NCI-H345 treated with DMSO at 0.1 percent for 48 hours (cell line): Measurements from ENCODE around the gene SWSAP1.

Source experiments
- DNase-seq: peaks from one replicate; lab custom pipeline; 2025; ENCODE audit not compliant: unreplicated experiment; lab: John Stamatoyannopoulos, UW

Gene SWSAP1

DNA sequence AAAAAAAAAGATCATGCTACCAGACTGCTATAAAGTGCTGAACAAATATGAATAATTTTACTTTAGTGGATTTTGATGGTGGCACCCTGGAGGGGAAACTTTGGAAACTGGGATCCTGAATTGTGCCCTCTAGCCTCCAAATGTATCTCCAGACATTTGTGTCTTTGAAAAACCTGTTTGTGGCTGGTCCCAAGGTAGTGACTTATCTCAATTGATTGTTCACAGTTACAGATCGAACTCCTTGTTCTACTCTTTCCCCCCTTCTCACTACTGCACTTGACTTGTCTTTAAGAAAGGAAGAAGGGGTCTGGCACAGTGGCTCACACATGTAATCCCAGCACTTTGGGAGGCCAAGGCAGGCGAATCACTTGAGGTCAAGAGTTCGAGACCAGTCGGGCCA is 34.1 kb downstream of the SWSAP1 start:
- no peak for DNase-seq

DNA sequence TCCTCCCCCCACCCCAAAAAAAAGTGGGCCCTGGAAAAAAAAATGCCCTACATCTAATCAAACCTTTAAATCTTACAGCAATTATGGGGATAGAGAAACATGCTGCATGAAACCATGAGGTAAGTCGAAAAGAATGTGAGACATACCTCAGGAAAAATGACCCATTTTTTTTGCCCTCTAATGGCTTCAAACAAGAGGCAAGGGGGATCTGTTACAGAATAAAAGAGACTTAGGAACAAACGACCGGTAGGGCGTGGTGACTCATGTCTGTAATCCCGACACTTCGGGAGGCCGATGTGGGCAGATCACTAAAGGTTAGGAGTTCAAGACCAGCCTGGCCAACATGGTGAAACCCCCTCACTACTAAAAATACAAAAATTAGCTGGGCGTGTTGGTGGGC is 36.2 kb downstream of the SWSAP1 start:
- no peak for DNase-seq

DNA sequence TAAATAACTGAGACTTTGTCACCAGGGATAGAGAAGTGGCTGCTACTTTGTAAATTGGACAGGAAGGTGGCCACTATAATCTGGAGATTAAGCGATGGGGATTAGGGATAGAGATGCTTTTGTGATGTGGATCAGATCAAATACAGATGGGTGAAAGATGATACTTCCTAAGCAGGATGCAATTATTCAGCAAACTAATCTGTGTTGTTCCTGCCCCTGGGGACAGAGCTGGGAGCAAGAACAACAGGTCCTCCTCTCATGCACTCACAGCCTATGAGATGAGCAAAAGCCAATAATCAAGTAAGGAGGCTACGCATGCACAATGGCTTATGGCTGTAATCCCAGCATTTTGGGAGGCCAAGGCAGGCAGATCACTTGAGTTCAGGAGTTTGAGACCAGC is 40.1 kb downstream of the SWSAP1 start:
- no peak for DNase-seq

GRCh38 chr19:11416346-11417052 is 42.0 kb downstream of the SWSAP1 start:
- DNase-seq: no peak

- DNase-seq: no peak
Observed at GRCh38 chr19:11418094-11418548, 43.7 kb downstream of the SWSAP1 start.

- no peak for DNase-seq
Observed at GRCh38 chr19:11418549-11419506, 44.4 kb downstream of the SWSAP1 start, which contains the start of gene RGL3. TSS of gene RGL3 (minus strand) at chr19:11419314. CDS start at chr19:11419278, 36 bp downstream.

DNA sequence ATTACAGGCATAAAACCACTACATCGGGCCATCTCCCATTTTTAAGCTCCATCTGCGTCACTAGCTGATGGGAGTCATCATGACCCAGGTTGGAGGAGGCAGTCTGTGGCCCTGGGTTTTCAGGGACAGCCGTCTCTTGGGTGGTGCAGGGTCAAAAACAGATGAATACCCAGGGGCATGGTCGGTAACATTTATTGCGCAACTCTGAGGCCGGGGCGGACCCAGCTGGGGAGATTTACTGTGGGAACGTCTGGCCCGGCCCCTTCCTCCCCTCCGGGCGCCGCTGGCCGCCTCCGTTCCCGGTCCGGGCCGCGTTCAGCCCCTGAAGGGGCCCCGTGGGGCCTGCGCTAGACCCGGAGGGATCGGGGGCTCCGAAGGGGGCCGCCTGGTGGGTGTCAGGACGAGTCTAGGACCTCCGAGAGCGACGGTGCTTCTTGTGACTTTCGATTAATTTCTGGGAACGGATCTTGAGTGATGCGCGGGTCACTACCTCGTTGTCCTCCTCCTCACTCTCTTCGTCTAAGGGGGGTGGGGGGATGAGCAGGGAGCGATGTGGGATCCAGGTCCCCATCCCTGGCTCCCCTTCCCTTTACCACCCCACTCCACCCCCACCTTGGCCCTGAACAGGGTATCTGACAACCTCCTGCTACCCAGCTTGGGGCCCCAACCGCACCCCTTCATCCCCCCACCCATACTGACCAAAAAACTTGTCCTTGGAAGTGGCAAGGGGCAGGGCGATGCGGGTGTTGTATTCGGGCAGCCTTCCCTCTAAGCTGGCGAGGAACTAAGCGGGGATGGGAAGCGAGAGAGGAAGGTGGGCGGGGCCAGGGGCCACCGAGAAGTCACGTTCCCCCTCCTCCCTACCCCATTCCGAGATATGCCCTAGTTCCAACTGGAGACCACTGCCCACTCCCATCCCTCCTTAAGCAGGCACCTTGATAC is 46.2 kb downstream of the SWSAP1 start:
- no peak for DNase-seq

GRCh38 chr19:11421371-11422098 is 47.1 kb downstream of the SWSAP1 start:
- DNase-seq: no peak

GRCh38 chr19:11422163-11423065 is 47.9 kb downstream of the SWSAP1 start:
- no peak for DNase-seq

DNA sequence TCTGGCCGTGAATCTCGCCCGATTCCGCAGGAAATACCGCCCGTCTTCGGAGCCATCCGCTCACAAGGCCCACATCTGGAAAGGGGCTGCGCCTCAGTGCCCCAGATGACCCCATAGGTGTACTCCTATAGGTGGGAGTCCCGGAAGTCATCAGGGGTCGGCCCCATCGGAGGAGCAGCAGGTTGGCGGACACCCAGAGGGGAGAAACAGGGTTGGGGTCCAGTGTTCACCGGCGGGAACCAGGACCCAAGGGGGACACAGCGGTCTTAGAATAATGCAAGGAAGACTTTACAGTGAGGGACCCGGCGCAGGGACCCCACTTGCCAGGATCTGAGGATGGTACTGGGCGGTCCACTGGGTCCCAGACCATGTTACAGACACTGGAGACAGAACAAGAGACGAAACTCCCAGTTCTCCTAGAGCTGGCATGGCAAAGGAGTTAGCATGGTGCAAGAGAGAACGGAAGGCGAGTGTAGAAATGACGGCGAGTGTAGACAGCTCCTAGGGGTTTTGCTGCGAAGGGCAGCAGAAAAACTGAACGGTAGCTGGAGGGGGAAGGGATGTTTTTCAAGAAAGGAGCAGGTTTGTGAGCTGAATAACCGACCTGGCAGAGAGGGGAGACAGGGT is 48.8 kb downstream of the SWSAP1 start:
- no peak for DNase-seq

- DNase-seq: no peak
Observed at GRCh38 chr19:11423791-11424181, 49.3 kb downstream of the SWSAP1 start.
